GM12878 (cell line): ENCODE measurements around the gene TMEM63C.

ENCODE experiments used
- POLR2AphosphoS5 ChIP-seq: IDR thresholded peaks from 2 replicates; pipeline ENCODE4 v1.6.1; 2011; ENCODE audit warnings: mild to moderate bottlenecking, low read length, inconsistent platforms
- SIN3A ChIP-seq: IDR thresholded peaks from 2 replicates; pipeline ENCODE4 v1.6.1; 2012; ENCODE audit warnings: low read depth, low read length, improper control_type of control experiment
- TF ChIP-seq, protein P1 (sequence below), 3 experiments: IDR thresholded peaks in 2 of 3; conservative IDR thresholded peaks in 1 of 3; 2 replicates each; pipeline ENCODE4 v1.5.1; 2011; ENCODE audit warnings: low read depth in 3 of 3, low read length in 3 of 3, mild to moderate bottlenecking in 3 of 3, control low read depth in 2 of 3, moderate library complexity in 2 of 3, inconsistent platforms in 1 of 3, mixed read lengths in 1 of 3; ENCODE audit not compliant: control insufficient read depth in 2 of 3, insufficient read depth in 1 of 3; ENCODE audit errors: extremely low read depth in 1 of 3

GRCh38 chr14:77214216-77214615 is 32.6 kb downstream of the TMEM63C start:
- TF ChIP-seq POLR2AphosphoS5 (no peak), SIN3A (no peak)
- TF ChIP-seq, protein P1, sequence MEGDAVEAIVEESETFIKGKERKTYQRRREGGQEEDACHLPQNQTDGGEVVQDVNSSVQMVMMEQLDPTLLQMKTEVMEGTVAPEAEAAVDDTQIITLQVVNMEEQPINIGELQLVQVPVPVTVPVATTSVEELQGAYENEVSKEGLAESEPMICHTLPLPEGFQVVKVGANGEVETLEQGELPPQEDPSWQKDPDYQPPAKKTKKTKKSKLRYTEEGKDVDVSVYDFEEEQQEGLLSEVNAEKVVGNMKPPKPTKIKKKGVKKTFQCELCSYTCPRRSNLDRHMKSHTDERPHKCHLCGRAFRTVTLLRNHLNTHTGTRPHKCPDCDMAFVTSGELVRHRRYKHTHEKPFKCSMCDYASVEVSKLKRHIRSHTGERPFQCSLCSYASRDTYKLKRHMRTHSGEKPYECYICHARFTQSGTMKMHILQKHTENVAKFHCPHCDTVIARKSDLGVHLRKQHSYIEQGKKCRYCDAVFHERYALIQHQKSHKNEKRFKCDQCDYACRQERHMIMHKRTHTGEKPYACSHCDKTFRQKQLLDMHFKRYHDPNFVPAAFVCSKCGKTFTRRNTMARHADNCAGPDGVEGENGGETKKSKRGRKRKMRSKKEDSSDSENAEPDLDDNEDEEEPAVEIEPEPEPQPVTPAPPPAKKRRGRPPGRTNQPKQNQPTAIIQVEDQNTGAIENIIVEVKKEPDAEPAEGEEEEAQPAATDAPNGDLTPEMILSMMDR (IDR thresholded peaks at IDR 0.05 in 2 of 3, conservative IDR thresholded peaks at IDR 0.05 in 1 of 3; ENCODE audit: control insufficient read depth in 2 of 3, extremely low read depth in 1 of 3, insufficient read depth in 1 of 3, low read depth in 3 of 3, low read length in 3 of 3): no peak
